AG09319 (cell line): Measurements from ENCODE around the gene LPIN1.

Source experiments
- DNase-seq: peaks from one replicate; pipeline ENCODE4 v3.0.0-alpha.2; 2010; ENCODE audit warnings: low read depth; ENCODE audit errors: extremely low read depth
- CTCF ChIP-seq: IDR thresholded peaks from 2 replicates; pipeline ENCODE4 v1.5.1; 2011; ENCODE audit warnings: low read depth, mild to moderate bottlenecking, inconsistent platforms, low read length, moderate library complexity

The LPIN1 gene

GRCh38 chr2:11716689-11717321, 29.6 kb upstream of the LPIN1 start:
- no peak for TF ChIP-seq CTCF
- no peak for DNase-seq

GRCh38 chr2:11717623-11718022, 28.8 kb upstream of the LPIN1 start:
- TF ChIP-seq CTCF, result no peak
- DNase-seq, result no peak

- DNase-seq, result no peak
- TF ChIP-seq CTCF, result no peak
Measured at GRCh38 chr2:11718606-11719005, 27.8 kb upstream of the LPIN1 start.

GRCh38 chr2:11719230-11719977, 27.0 kb upstream of the LPIN1 start:
- no peak for DNase-seq
- TF ChIP-seq CTCF, result no peak

- TF ChIP-seq CTCF, result no peak
- DNase-seq, result no peak
Measured at GRCh38 chr2:11720752-11721151, 25.7 kb upstream of the LPIN1 start.

- TF ChIP-seq CTCF, result no peak
- DNase-seq, result no peak
Measured at GRCh38 chr2:11722292-11723060, 24.0 kb upstream of the LPIN1 start.

- DNase-seq, result no peak
- no peak for TF ChIP-seq CTCF
Measured at GRCh38 chr2:11723061-11723371, 23.4 kb upstream of the LPIN1 start.
